Lower leg skin (tissue), 4 donors: ENCODE results near the gene SLC44A2. TPM values are rescaled to one million over a fixed set of nuclear protein-coding genes. Genes with fewer than 3 reads are reported as not detected.
"Not testable (repeated sequence)": the region's sequence is repeated elsewhere in the genome, so short reads cannot be mapped to it uniquely, and the experiment has no call there.

ENCODE experiments used
- DNase-seq, 2 donors: peaks; one replicate each; pipeline ENCODE4 v3.0.0-alpha.2; 2019; ENCODE audit warnings: low spot score in 2 of 2
- H3K4me3 ChIP-seq: fragments of 200-600 bp; sonication (generic); 2 replicates; pipeline ENCODE4 v1.5.1; 2017; ENCODE audit warnings: mild to moderate bottlenecking, low read depth; ENCODE audit not compliant: poor library complexity, severe bottlenecking
- CTCF ChIP-seq, 3 donors: fragments of 450-650 bp; IDR thresholded peaks; one replicate each; pipeline ENCODE4 v1.5.1; 2016; ENCODE audit warnings: antibody characterized with exemption in 3 of 3, mild to moderate bottlenecking in 3 of 3, moderate library complexity in 2 of 3
- POLR2A ChIP-seq, 2 donors: fragments of 450-650 bp; IDR thresholded peaks; one replicate each; pipeline ENCODE4 v1.6.1; 2016 to 2017; ENCODE audit warnings: antibody characterized with exemption in 2 of 2, mild to moderate bottlenecking in 1 of 2, moderate library complexity in 1 of 2
- whole genome bisulfite sequencing, 2 donors: methylation state at CpG; one replicate each; pipeline ENCODE4 v1.1.5; 2018; 5-methylcytosine and 5-hydroxymethylcytosine counted together
- intact Hi-C: fragments of 100-400 bp; cut with DNase I; formaldehyde crosslinking; loops from one replicate; pipeline ENCODE4 v1.15.0; 2023; ENCODE audit warnings: low total_unique reads
- total RNA-seq, 4 donors: library from RNA; depleted of rRNA; stranded (reverse); fragments of >200 nt; gene quantifications; one replicate each; pipeline ENCODE4 v1.1.0, GENCODE V29; 2016

SLC44A2 gene
- total RNA-seq, 4 donors from 2014 or later: 100 to 180 (median 129) TPM

- intact Hi-C loops: no loop called here
- TF ChIP-seq CTCF (IDR thresholded peaks at IDR 0.05) (no peak), POLR2A (IDR thresholded peaks at IDR 0.05) (no peak)
- no peak for DNase-seq
- H3K4me3 ChIP-seq: no peak overlapping the region
- WGBS, 2 donors: 53 to 55% methylated on average over 6 of the region's 6 CpGs
Observed at GRCh38 chr19:10669246-10669645, 43.9 kb downstream of the SLC44A2 start.

GRCh38 chr19:10670182-10670581 lies 44.8 kb downstream of the SLC44A2 start:
- no peak overlapping the region for H3K4me3 ChIP-seq
- TF ChIP-seq CTCF (IDR thresholded peaks at IDR 0.05): no peak
- intact Hi-C loops: loop anchor here (10.0 kb wide), 1 partner anchor 1525 kb away; the partner anchor contains the start of gene ZNF317
- no peak for DNase-seq
- WGBS, 2 donors: 54 to 68% methylated on average over 1 of the region's 1 CpG

- no peak overlapping the region for H3K4me3 ChIP-seq
- 89% methylated on average over 24 of the region's 24 CpGs for WGBS, 2 donors
- intact Hi-C loops: loop anchor here (10.0 kb wide), 1 partner anchor 1526 kb away; the partner anchor contains the start of gene ZNF317
- no peak for TF ChIP-seq POLR2A (IDR thresholded peaks at IDR 0.05)
- TF ChIP-seq CTCF (IDR thresholded peaks at IDR 0.05): no peak
- DNase-seq: no peak
Observed at GRCh38 chr19:10670876-10671804, 45.8 kb downstream of the SLC44A2 start.

- WGBS, 2 donors: 93 to 94% methylated on average over 3 of the region's 3 CpGs
- not testable (repeated sequence) for H3K4me3 ChIP-seq, DNase-seq
- intact Hi-C loops: loop anchor here (10.0 kb wide), 1 partner anchor 1527 kb away; the partner anchor contains the start of gene ZNF317
Observed at GRCh38 chr19:10671922-10672321, 46.6 kb downstream of the SLC44A2 start.

- intact Hi-C loops: loop anchor here (10.0 kb wide), 1 partner anchor 1530 kb away; the partner anchor contains the start of gene ZNF317
- DNase-seq, H3K4me3 ChIP-seq: not testable (repeated sequence)
- 88 to 94% methylated on average over 8 of the region's 8 CpGs for WGBS, 2 donors
Observed at GRCh38 chr19:10675214-10675613, 49.9 kb downstream of the SLC44A2 start.

GRCh38 chr19:10677751-10678150 lies 52.4 kb downstream of the SLC44A2 start:
- WGBS, 2 donors: 89 to 90% methylated on average over 13 of the region's 13 CpGs
- no peak overlapping the region for H3K4me3 ChIP-seq
- no peak for TF ChIP-seq POLR2A (IDR thresholded peaks at IDR 0.05)
- TF ChIP-seq CTCF (IDR thresholded peaks at IDR 0.05): no peak
- intact Hi-C loops: loop anchor here (10.0 kb wide), 1 partner anchor 1533 kb away; the partner anchor contains the start of gene ZNF317
- no peak for DNase-seq
